ENCODE data around the gene RALGDS.

The RALGDS gene

DNA sequence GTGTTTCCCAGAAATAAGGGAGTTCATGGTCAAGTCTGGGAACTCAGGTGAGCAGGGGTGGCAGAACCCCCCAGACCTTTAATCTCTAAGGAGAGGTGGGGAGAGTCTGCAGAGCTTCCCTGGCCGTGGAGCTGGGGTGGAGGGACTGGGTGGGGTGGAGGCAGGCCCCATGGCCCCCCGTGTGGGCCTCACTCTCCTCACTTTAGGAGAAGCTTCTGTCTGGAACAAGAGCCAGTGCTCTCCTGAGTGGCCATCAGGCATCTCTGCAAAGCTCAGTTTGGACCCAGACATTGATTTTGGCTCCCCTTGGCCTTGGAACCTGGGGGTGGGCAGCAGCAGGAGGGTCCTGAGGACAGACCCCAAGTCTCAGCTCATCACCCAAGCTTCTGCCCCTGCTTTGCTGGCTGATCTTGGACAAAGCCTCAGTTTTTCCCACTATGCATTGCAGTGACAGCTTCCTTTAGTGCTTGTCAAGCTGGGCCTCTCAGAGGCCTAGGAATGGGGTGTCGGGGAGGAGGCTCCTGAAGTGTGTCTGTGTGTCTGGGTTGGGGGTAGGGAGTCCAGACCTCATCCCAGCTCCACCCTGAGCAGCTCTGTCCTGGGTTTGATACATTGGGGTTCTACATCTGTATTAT, 46.2 kb upstream of the RALGDS start:
- no peak for DNase-seq
- no peak overlapping the region for H3K4me3 ChIP-seq (ENCODE audit: low read depth, low read length)
- H3K27me3 ChIP-seq (ENCODE audit: insufficient read depth, low read depth, severe bottlenecking), result no peaks in the 10 kb centered on the region
- H3K36me3 ChIP-seq, result no peaks in the 10 kb centered on the region
- TF ChIP-seq, protein P1, sequence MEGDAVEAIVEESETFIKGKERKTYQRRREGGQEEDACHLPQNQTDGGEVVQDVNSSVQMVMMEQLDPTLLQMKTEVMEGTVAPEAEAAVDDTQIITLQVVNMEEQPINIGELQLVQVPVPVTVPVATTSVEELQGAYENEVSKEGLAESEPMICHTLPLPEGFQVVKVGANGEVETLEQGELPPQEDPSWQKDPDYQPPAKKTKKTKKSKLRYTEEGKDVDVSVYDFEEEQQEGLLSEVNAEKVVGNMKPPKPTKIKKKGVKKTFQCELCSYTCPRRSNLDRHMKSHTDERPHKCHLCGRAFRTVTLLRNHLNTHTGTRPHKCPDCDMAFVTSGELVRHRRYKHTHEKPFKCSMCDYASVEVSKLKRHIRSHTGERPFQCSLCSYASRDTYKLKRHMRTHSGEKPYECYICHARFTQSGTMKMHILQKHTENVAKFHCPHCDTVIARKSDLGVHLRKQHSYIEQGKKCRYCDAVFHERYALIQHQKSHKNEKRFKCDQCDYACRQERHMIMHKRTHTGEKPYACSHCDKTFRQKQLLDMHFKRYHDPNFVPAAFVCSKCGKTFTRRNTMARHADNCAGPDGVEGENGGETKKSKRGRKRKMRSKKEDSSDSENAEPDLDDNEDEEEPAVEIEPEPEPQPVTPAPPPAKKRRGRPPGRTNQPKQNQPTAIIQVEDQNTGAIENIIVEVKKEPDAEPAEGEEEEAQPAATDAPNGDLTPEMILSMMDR (IDR thresholded peaks at IDR 0.05; ENCODE audit: low read depth, low read length), result no peak
- no peak overlapping the region for H3K27ac ChIP-seq
- no peaks in the 10 kb centered on the region for H3K9me3 ChIP-seq (ENCODE audit: severe bottlenecking)

DNA sequence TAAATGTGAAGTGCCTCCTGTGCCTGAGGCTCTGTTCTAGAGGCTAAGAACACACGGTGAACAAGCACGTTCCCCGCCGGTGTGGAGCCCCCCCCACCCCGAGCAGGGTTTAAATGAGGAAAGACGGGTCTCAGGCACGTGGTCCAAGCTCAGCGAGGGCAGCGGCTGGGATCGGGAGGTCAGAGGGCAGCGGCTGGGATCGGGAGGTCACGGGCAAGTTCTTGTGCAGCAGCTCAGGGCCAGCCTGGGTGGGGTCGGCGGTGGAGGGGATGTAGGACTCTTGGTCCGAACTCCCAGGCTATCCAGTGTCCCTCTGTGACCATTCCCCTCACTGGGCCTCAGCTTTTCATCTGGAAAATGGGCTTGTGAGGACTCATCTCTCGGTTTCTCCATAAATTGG, 45.4 kb upstream of the RALGDS start:
- DNase-seq, result no peak
- Histone ChIP-seq H3K36me3 (no peaks in the 10 kb centered on the region), H3K9me3 (ENCODE audit: severe bottlenecking) (no peaks in the 10 kb centered on the region), H3K27ac (no peak overlapping the region), H3K27me3 (ENCODE audit: insufficient read depth, low read depth, severe bottlenecking) (no peaks in the 10 kb centered on the region), H3K4me3 (ENCODE audit: low read depth, low read length) (no peak overlapping the region)
- TF ChIP-seq, protein P1 (IDR thresholded peaks at IDR 0.05; ENCODE audit: low read depth, low read length), result no peak

DNA sequence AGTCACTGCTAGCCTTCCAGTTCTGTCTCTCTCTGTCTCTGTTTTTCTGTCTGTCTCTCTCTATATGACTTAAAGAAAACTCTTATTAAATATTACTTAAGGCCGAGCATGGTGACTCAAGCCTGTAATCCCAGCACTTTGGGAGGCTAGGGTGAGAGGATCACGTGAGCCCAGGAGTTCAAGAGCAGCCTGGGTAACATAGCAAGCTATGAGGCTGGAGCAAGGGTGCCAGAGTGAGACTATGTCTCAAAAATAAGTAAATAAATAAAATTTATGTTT, 44.4 kb upstream of the RALGDS start:
- no peaks in the 10 kb centered on the region for H3K36me3 ChIP-seq
- H3K9me3 ChIP-seq (ENCODE audit: severe bottlenecking), result no peaks in the 10 kb centered on the region
- H3K4me3 ChIP-seq (ENCODE audit: low read depth, low read length), result no peak overlapping the region
- no peak overlapping the region for H3K27ac ChIP-seq
- H3K27me3 ChIP-seq (ENCODE audit: insufficient read depth, low read depth, severe bottlenecking), result no peaks in the 10 kb centered on the region
- TF ChIP-seq, protein P1 (IDR thresholded peaks at IDR 0.05; ENCODE audit: low read depth, low read length), result no peak
- DNase-seq, result no peak

DNA sequence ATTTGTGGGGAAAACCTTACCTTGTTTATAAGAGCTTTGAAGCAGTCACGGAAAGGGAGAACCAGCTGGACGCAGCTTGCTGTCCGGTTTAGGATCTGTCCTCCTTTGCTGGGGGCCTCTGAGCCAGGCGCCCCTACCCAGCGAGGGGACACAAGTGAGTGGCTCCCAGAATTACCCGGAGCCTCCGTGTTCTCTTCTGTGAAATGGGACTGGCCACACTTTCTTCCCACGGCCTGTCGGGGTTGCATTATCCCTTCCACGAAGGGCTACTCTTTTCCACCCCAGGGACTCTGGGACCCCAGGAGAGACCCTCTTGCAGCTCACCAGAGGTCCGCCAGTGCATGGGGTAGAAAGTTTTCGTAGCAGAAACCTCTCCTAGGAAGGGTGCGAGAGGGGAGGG, 43.2 kb upstream of the RALGDS start:
- DNase-seq, result no peak
- TF ChIP-seq, protein P1 (IDR thresholded peaks at IDR 0.05; ENCODE audit: low read depth, low read length), result no peak
- no peaks in the 10 kb centered on the region for H3K27me3 ChIP-seq (ENCODE audit: insufficient read depth, low read depth, severe bottlenecking)
- H3K36me3 ChIP-seq, result no peaks in the 10 kb centered on the region
- no peaks in the 10 kb centered on the region for H3K9me3 ChIP-seq (ENCODE audit: severe bottlenecking)
- H3K4me3 ChIP-seq (ENCODE audit: low read depth, low read length), result no peak overlapping the region
- no peak overlapping the region for H3K27ac ChIP-seq

DNA sequence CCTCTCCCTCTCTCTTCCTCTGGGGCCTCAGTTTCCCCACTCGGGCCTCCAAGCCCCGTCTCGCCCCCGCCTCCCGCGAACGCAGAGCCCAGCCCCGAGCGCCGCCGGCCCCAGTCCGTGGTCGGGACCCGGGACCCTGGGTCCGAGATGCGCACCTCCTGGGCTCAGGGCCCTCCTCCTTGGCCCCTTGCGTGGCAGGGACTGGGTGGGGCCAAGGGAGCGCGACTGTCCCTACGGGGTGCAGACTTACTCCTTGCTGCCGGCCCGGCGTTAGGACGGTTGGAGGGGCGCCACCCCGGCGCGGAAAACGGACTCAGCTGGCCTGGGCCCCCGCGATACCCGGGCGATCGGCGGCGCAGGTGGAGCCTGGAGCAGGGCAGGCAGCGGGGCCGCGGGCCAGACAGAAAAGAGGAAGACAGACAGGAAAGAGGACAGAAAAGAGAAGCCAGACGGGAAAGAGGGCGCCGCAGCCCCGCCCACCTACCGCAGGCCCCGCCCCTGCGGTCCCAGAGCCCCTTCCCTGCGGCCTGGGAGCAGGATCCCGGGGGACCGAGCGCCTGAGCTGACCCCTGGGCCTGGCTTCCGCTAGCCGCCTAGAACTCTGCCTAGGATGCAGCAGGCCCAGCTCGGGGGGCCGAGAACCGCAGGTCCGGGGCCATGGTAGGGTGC, 42.6 kb upstream of the RALGDS start, which contains the start of gene GBGT1:
Gene GBGT1, minus strand, starts transcription at position 411 of the 669 bp plus-strand sequence. CDS start 1,502 bp downstream, outside the sequence.
- TF ChIP-seq, protein P1 (IDR thresholded peaks at IDR 0.05; ENCODE audit: low read depth, low read length), result no peak
- no peaks in the 10 kb centered on the region for H3K36me3 ChIP-seq
- DNase-seq, result no peak

More for the DNA sequence above, 42.6 kb upstream of the RALGDS start, which contains the start of gene GBGT1:
- Histone ChIP-seq H3K4me3 (ENCODE audit: low read depth, low read length) (peak within 1 kb of the TSS; percentile 10), H3K9me3 (ENCODE audit: severe bottlenecking) (no peaks in the 10 kb centered on the region), H3K27me3 (ENCODE audit: insufficient read depth, low read depth, severe bottlenecking) (no peaks in the 10 kb centered on the region), H3K27ac (no peak within 1 kb of the TSS)
